Peyer's patch (tissue), 4 donors: ENCODE measurements around the gene MARK4.

Experiments used
- POLR2A ChIP-seq, 2 donors: fragments of 450-650 bp; IDR thresholded peaks; one replicate each; pipeline ENCODE4 v1.5.1; 2017; ENCODE audit warnings: antibody characterized with exemption in 2 of 2, mild to moderate bottlenecking in 2 of 2, moderate library complexity in 2 of 2
- TF ChIP-seq, protein P1 (sequence below), 6 experiments: fragments of 450-650 bp in 4 of 6; fragments of 200-600 bp in 2 of 6; sonication (generic) in 1 of 6; IDR thresholded peaks; one replicate each; pipeline ENCODE4 v1.5.1; 2017 to 2019; ENCODE audit warnings: antibody characterized with exemption in 6 of 6, mild to moderate bottlenecking in 3 of 6, moderate library complexity in 1 of 6

GRCh38 chr19:45298264-45298663 is 47.2 kb downstream of the MARK4 start:
- TF ChIP-seq, protein P1, sequence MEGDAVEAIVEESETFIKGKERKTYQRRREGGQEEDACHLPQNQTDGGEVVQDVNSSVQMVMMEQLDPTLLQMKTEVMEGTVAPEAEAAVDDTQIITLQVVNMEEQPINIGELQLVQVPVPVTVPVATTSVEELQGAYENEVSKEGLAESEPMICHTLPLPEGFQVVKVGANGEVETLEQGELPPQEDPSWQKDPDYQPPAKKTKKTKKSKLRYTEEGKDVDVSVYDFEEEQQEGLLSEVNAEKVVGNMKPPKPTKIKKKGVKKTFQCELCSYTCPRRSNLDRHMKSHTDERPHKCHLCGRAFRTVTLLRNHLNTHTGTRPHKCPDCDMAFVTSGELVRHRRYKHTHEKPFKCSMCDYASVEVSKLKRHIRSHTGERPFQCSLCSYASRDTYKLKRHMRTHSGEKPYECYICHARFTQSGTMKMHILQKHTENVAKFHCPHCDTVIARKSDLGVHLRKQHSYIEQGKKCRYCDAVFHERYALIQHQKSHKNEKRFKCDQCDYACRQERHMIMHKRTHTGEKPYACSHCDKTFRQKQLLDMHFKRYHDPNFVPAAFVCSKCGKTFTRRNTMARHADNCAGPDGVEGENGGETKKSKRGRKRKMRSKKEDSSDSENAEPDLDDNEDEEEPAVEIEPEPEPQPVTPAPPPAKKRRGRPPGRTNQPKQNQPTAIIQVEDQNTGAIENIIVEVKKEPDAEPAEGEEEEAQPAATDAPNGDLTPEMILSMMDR (IDR thresholded peaks at IDR 0.05) = no peak
- no peak for TF ChIP-seq POLR2A (IDR thresholded peaks at IDR 0.05)
